Body of pancreas (tissue), 4 donors: ENCODE results near the gene GRP. TPM values are rescaled to one million over a fixed set of nuclear protein-coding genes. Genes with fewer than 3 reads are reported as not detected.

ENCODE experiments used
- ATAC-seq: fragments of 150-250 bp; one replicate; pipeline ENCODE4 v1.9.1; 2016
- DNase-seq, 4 donors: peaks; one replicate each; pipeline ENCODE4 v3.0.0-alpha.2; 2019
- H3K27ac ChIP-seq, 4 donors: fragments of 200-600 bp; sonication (generic); 1 replicate in 3 of 4; 2 replicates in 1 of 4; pipeline versions ENCODE4 v1.5.1 to v1.6.1; 2016 to 2019; ENCODE audit warnings: mild to moderate bottlenecking in 1 of 4, mixed read lengths in 1 of 4, moderate library complexity in 1 of 4
- H3K27me3 ChIP-seq, 2 donors: fragments of 200-600 bp; sonication (generic); one replicate each; pipeline ENCODE4 v1.6.0; 2016; ENCODE audit warnings: mild to moderate bottlenecking in 1 of 2
- H3K36me3 ChIP-seq, 2 donors: fragments of 200-600 bp; sonication (generic); replicated peaks in 1 of 2; 2 replicates each; pipeline ENCODE4 v1.5.1; 2016; ENCODE audit warnings: low read depth in 2 of 2; ENCODE audit not compliant: insufficient read depth in 1 of 2
- H3K4me1 ChIP-seq: fragments of 200-600 bp; sonication (generic); one replicate; pipeline ENCODE4 v1.6.0; 2016
- H3K4me3 ChIP-seq, 2 donors: fragments of 200-600 bp; sonication (generic); 1 replicate in 1 of 2; 2 replicates in 1 of 2; pipeline ENCODE4 v1.5.1; 2016 to 2019
- H3K9me3 ChIP-seq, 3 donors: fragments of 200-600 bp; sonication (generic); 1 replicate in 2 of 3; 2 replicates in 1 of 3; pipeline ENCODE4 v1.5.1; 2016
- CTCF ChIP-seq, 7 experiments: fragments of 450-650 bp in 4 of 7; fragments of 200-600 bp in 3 of 7; sonication (generic) in 3 of 7; IDR thresholded peaks; one replicate each; pipeline ENCODE4 v1.5.1; 2016 to 2019; ENCODE audit warnings: antibody characterized with exemption in 7 of 7
- POLR2A ChIP-seq, 3 donors: fragments of 450-650 bp; IDR thresholded peaks; one replicate each; pipeline ENCODE4 v1.6.1; 2016; ENCODE audit warnings: antibody characterized with exemption in 3 of 3, mild to moderate bottlenecking in 2 of 3
- WGBS, 2 donors: methylation state at CpG; one replicate each; pipeline ENCODE4 v1.1.5; 2017; 5-methylcytosine and 5-hydroxymethylcytosine counted together
- intact Hi-C: fragments of 100-400 bp; cut with DNase I; formaldehyde crosslinking; loops from one replicate; pipeline ENCODE4 v1.15.1; 2023
- total RNA-seq, 2 donors: library from RNA; depleted of rRNA; stranded (reverse); fragments of >200 nt; gene quantifications; one replicate each; pipeline ENCODE4 v1.1.0, GENCODE V29; 2016

GRP gene
- total RNA-seq, 2 donors from 2014 or later: 5.2 TPM; not detected in 1

GRCh38 chr18:59272891-59273758 lies 53.2 kb downstream of the GRP start, which contains the start of gene RAX:
TSS of gene RAX (minus strand) at chr18:59273454. CDS start at chr18:59273206, 248 bp downstream.
- 2 to 4% methylated on average over 18 to 76 of the region's 88 CpGs for WGBS, 2 donors

DNA sequence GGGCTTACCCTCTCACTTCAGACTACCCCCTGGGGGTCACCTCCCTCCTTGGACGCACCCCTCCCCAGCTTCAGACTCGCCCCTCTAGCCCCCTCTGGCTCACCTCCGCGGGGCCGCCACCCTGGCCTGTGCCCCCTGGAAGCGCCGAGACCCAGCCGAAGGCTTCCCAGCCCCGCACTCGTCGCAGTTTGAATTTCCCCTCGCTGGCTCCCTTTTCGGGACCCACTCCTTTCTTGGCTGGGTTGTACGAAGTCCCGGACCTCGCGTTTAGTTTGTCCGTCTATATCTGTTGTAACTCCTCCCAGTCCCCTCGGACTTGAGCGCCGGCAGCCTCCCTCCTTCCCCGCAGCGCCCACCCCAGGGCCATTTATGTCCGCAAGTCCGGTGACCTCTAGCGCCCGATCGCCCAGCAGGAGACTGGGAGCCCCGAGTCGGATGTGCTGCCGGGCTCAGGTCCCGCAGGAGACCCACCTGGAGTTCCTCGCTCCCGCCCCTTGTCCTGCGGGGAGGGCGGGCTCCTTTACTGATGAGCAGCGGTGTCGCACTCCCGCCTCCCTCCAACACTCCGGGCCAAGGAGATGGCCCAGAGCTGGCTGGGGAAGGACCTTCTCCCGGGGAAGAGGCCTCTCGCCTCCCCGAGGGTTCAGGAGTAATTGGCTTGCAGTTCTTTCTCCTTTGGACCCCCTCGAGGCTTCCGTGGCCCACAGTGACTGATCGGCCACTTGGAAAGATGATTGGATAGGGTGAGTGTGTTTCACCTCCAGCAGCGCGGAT lies 54.0 kb downstream of the GRP start:
- no peaks in the 10 kb centered on the region for H3K36me3 ChIP-seq
- no peak overlapping the region for H3K27ac ChIP-seq
- TF ChIP-seq POLR2A (IDR thresholded peaks at IDR 0.05) (no peak), CTCF (IDR thresholded peaks at IDR 0.05) (no peak)
- ATAC-seq: no peak
- H3K9me3 ChIP-seq: no peaks in the 10 kb centered on the region
- H3K4me3 ChIP-seq: no peak overlapping the region
- no peak for DNase-seq
- peaks cover 0 to 40% of the 10 kb centered on the region in 2 donors for H3K27me3 ChIP-seq
- 6 to 11% methylated on average over 28 to 48 of the region's 48 CpGs for WGBS, 2 donors
- peaks cover 25% of the 10 kb centered on the region for H3K4me1 ChIP-seq
- intact Hi-C loops: no loop called here

More at GRCh38 chr18:59272891-59273758, 53.2 kb downstream of the GRP start, which contains the start of gene RAX:
- H3K4me1 ChIP-seq: peaks cover 33% of the 10 kb centered on the region
- peak; percentile 47 for ATAC-seq
- intact Hi-C loops: no loop called here
- peak in 2 of 7 experiments; percentile 11 to 25 for TF ChIP-seq CTCF (IDR thresholded peaks at IDR 0.05)
- TF ChIP-seq POLR2A (IDR thresholded peaks at IDR 0.05): no peak
- no peaks in the 10 kb centered on the region for H3K36me3 ChIP-seq
- no peak within 1 kb of the TSS for H3K27ac ChIP-seq
- DNase-seq: peak in 2 of 4 donors; percentile 27 to 46
- H3K9me3 ChIP-seq: no peaks in the 10 kb centered on the region
- H3K27me3 ChIP-seq: peaks cover 0 to 48% of the 10 kb centered on the region in 2 donors
- H3K4me3 ChIP-seq: no peak within 1 kb of the TSS

DNA sequence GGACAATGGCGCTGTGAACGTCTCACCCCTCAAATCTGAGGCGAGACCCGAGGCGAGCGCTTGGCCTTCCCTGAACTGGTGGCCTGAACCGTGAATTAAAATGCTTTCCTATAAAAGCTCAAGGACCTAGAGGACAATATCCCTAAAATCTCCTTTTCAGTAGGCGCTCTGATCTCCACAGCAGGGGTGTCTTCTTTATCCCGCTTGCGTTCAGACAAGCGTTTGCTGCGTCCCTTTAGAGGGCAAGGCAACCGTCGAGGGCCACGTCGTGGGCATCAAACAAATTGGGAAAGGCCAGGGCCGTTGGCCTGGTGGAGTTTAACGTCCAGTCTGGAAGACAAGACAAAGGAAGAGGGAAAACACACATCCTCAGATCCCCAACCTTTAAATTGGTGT lies 54.6 kb downstream of the GRP start:
- Histone ChIP-seq H3K4me1 (peaks cover 21% of the 10 kb centered on the region), H3K9me3 (no peaks in the 10 kb centered on the region), H3K27ac (no peak overlapping the region), H3K4me3 (no peak overlapping the region), H3K36me3 (no peaks in the 10 kb centered on the region), H3K27me3 (peaks cover 0 to 37% of the 10 kb centered on the region in 2 donors)
- TF ChIP-seq POLR2A (IDR thresholded peaks at IDR 0.05): no peak
- intact Hi-C loops: no loop called here
- ATAC-seq (no peak), DNase-seq (no peak)
- whole genome bisulfite sequencing, 2 donors: 22 to 28% methylated on average over 18 of the region's 18 CpGs

DNA sequence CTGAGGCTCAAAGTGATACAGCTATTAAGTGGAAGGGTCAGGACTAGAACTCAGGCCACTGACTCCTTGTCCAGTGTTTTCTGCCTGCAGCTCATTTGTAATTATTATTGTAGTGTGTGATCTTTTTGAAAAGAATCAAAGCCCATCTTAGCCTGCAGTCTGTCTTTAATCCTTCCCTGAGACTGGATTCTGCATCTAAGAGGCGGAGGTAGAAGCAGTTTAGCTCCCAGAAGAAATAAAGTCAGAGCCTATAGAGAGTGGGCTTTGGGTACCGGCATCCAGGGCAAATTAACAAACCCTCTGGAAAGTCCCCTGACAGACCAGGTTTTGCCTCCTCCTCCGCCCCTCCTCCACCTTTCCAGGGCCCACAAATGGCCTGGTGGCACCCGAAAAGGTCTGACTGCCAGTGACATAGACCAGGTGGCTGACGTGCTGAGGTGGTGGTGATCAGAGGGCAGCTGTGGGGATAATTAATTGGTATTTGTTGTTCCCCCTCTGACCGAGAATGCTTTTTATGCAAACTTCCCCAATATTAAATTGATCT lies 55.5 kb downstream of the GRP start:
- no peak overlapping the region for H3K4me3 ChIP-seq
- no peaks in the 10 kb centered on the region for H3K9me3 ChIP-seq
- DNase-seq (no peak), ATAC-seq (no peak)
- peaks cover 0 to 32% of the 10 kb centered on the region in 2 donors for H3K27me3 ChIP-seq
- H3K27ac ChIP-seq: no peak overlapping the region
- intact Hi-C loops: no loop called here
- H3K36me3 ChIP-seq: no peaks in the 10 kb centered on the region
- 44 to 51% methylated on average over 6 of the region's 6 CpGs for WGBS, 2 donors
- H3K4me1 ChIP-seq: peaks cover 21% of the 10 kb centered on the region
- TF ChIP-seq CTCF (IDR thresholded peaks at IDR 0.05) (no peak), POLR2A (IDR thresholded peaks at IDR 0.05) (no peak)

DNA sequence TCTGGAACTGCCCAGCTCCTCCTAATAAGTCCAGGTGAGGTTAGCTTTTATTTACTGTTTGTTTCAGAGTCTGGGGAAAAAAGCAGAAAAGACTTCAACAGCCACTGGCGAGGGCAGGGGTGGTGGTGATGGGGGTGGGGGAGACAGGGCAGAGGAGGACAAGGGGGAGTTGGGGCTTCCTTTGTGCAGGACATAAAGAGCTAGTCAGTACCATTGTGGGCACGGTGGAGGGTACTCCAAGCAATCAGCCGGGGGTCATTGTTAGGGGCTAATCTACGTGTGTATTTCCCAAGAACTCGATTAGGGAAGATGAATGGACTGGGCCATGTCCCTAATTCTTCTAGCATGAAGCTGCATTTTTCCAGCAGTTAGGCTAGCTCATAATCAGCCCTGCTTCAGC lies 56.1 kb downstream of the GRP start:
- TF ChIP-seq CTCF (IDR thresholded peaks at IDR 0.05) (no peak), POLR2A (IDR thresholded peaks at IDR 0.05) (no peak)
- Histone ChIP-seq H3K4me1 (peaks cover 21% of the 10 kb centered on the region), H3K4me3 (no peak overlapping the region), H3K27me3 (peaks cover 0 to 32% of the 10 kb centered on the region in 2 donors), H3K36me3 (no peaks in the 10 kb centered on the region), H3K27ac (no peak overlapping the region), H3K9me3 (no peaks in the 10 kb centered on the region)
- 41 to 52% methylated on average over 5 of the region's 5 CpGs for WGBS, 2 donors
- no peak for DNase-seq
- no peak for ATAC-seq
- intact Hi-C loops: no loop called here
